Measurements from ENCODE around the gene PLXNA2. TPM values are rescaled to one million over a fixed set of nuclear protein-coding genes. Genes with fewer than 3 reads are reported as not detected.

PLXNA2 gene
- total RNA-seq, 1 experiment from 2014 or later = 8.7 TPM

DNA sequence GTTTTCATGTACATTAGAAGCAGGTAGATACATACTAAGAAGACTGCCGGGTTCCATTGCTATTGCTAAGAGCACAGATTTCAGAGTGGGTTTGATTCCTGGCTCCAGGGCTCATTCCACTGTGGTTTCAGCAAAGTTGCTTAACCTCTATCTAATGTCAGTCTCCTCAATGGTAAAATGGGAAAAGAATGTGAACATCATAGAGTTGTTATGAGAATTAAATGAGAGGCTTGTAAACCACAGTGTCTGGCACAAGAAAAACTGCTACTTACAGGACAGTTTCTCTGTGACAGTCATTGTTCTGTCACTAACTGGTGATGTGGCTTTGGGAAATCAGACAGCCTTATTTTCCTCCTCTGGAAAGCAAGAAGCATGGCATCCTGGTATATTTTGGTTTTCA is 10.7 kb upstream of the PLXNA2 start:
- peak in 1 of 2 experiments; percentile 77 for DNase-seq (ENCODE audit: low read depth in 1 of 2, low spot score in 2 of 2)
- Histone ChIP-seq H3K27ac (peak overlapping the region; percentile 68), H3K9me3 (replicated peaks) (no peaks in the 10 kb centered on the region), H3K4me3 (no peak overlapping the region), H3K36me3 (no peaks in the 10 kb centered on the region), H3K27me3 (replicated peaks) (no peaks in the 10 kb centered on the region), H3K4me1 (replicated peaks) (peaks cover 33% of the 10 kb centered on the region)

DNA sequence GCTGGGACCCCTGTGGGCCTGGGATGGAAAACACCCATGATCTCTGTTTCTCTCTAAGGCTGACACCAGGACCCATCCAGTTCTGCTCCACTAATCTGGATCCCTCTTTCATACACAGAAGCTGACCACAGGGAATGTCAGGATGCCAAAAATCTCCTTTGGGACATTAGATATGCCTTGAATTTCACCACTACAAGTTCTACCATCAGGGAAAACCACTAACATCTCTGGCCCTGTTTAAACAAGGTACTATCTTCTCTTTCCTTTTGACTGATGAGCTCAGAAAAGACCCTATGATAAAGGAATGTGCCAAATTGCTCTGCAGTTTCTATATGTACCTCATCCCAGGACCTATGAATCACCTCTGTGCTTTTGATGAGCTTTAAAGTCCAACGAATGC is 10.2 kb upstream of the PLXNA2 start:
- Histone ChIP-seq H3K4me3 (no peak overlapping the region), H3K27me3 (replicated peaks) (no peaks in the 10 kb centered on the region), H3K36me3 (no peaks in the 10 kb centered on the region), H3K9me3 (replicated peaks) (no peaks in the 10 kb centered on the region), H3K27ac (peak overlapping the region; percentile 68), H3K4me1 (replicated peaks) (peaks cover 33% of the 10 kb centered on the region)
- DNase-seq (ENCODE audit: low read depth in 1 of 2, low spot score in 2 of 2) = no peak

DNA sequence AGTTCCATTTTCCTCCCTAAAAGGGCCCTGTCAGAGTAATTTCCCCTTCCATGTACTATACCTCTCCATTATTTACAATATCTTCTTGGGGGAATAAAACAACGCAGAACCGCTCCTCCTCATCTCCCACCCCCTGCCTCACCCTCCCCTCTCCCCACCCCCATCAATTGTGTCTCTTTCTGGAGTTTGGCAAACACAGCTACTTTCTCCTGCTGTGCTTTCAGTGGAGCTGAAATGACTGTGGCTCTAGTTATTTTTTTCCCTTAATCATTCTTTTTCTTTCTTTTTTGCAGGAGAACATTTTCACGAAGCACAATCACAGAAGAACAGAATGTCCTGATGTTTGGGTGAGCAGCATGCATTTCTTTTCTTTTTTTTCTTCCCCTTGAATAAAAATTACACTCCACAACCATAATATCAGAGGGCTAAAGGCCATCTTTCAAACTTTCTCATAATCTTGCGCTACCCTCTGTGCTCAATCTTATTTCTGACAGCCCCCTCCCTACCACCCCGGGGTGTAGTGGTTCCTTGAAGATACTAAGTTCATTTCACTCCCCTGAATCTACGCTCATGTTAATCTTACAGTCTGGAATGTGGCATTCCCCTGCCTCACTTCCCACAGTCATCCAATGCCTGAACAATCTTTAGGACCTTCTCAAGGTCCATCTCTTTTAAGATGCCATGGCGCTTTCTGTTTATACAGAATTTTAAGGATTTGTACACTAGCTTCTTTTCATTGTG is 8.8 kb upstream of the PLXNA2 start:
- H3K27ac ChIP-seq = no peak overlapping the region
- DNase-seq (ENCODE audit: low read depth in 1 of 2, low spot score in 2 of 2) = no peak

DNA sequence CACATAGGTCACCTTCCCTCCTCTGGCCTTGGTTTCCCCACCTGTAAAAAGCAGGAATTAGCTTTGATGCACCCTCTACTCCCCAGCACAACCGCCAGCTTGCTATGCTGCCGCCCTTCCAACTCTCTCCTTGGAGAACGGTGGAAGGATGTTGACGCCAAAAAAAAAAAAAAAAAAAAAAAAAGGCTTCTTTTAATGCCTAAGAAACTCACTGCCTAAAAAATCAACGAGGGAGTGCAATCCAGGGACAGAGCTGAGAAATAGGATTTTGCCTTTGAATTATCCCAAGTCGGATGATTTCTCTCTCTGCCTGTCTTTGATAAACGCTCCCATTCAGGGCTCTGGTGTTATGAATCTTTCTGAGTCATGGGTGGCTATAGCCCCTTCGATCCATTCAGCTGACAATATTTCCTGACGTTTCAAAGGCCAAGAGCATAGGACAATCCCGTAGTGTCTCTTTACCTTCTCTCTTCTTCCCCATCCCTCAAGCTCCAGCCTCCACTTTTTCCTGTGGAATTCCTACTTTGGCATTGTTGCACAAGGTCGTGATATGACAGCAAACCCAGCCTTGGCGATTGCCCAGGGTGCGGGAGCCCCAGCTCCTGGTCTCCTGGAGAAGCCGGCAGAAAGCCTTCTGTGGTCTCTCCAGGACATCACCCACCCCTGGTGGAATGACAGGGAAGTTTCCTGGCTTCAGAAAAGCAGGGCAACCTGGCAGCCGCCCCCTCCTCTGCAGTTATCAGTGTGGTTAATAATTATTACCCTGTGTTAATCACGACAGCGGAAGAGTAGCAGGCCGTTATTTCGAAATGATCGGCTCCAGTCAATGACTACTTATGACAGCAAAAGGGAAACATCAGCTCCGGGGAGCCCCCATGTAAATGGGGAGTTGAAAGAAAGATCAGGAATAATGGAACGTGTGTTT is 8.0 kb upstream of the PLXNA2 start:
- H3K27me3 ChIP-seq (replicated peaks) = no peaks in the 10 kb centered on the region
- H3K4me1 ChIP-seq (replicated peaks) = peaks cover 33% of the 10 kb centered on the region
- H3K9me3 ChIP-seq (replicated peaks) = no peaks in the 10 kb centered on the region
- no peaks in the 10 kb centered on the region for H3K36me3 ChIP-seq
- no peak overlapping the region for H3K4me3 ChIP-seq
- DNase-seq (ENCODE audit: low read depth in 1 of 2, low spot score in 2 of 2) = no peak
- no peak overlapping the region for H3K27ac ChIP-seq

More for the DNA sequence above, 8.8 kb upstream of the PLXNA2 start:
- H3K36me3 ChIP-seq = no peaks in the 10 kb centered on the region
- H3K27me3 ChIP-seq (replicated peaks) = no peaks in the 10 kb centered on the region
- H3K9me3 ChIP-seq (replicated peaks) = no peaks in the 10 kb centered on the region
- peaks cover 33% of the 10 kb centered on the region for H3K4me1 ChIP-seq (replicated peaks)
- no peak overlapping the region for H3K4me3 ChIP-seq

DNA sequence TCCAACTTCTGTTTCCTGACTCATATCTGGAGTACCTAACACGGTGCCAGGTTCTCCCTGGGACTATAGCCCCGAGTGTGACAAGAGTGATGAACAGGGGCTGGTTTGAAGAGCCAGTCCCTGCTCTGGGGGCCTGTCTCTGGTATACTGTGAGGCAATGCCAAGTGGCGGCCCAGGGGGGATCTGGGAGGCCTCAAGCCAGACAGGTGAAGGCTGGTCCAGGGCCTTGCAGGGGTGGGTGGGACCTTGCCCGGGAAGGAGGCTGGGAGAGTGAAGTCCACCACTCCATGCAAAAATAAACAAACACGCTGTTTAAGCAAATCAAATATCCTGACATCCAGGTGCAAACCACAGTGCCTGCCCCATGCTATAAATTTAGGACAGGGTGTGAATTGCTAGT is 6.8 kb upstream of the PLXNA2 start:
- Histone ChIP-seq H3K27ac (no peak overlapping the region), H3K4me3 (no peak overlapping the region), H3K27me3 (replicated peaks) (no peaks in the 10 kb centered on the region), H3K36me3 (no peaks in the 10 kb centered on the region), H3K4me1 (replicated peaks) (peaks cover 22% of the 10 kb centered on the region), H3K9me3 (replicated peaks) (no peaks in the 10 kb centered on the region)
- no peak for DNase-seq (ENCODE audit: low read depth in 1 of 2, low spot score in 2 of 2)

DNA sequence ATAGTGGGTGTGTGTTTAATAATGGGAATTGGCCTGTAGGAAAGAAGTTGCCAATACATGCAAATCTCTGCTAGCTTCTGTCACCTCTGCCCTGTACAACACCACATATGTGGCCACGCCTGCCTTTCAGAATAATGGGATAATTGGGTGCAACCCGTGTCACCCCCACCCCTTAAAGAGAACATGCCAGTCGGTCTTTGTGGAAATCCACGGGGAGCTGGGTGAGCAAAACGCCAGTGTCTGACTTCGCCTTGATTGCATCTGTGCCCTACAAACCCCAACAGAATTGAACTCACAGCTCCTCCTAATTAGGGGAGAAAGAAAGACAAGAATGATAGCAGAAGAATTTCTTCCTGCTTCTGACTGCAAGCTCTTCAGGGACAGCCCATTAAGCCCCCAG is 6.4 kb upstream of the PLXNA2 start:
- Histone ChIP-seq H3K4me1 (replicated peaks) (peaks cover 19% of the 10 kb centered on the region), H3K27ac (no peak overlapping the region), H3K27me3 (replicated peaks) (no peaks in the 10 kb centered on the region), H3K36me3 (no peaks in the 10 kb centered on the region), H3K4me3 (no peak overlapping the region), H3K9me3 (replicated peaks) (no peaks in the 10 kb centered on the region)
- no peak for DNase-seq (ENCODE audit: low read depth in 1 of 2, low spot score in 2 of 2)

DNA sequence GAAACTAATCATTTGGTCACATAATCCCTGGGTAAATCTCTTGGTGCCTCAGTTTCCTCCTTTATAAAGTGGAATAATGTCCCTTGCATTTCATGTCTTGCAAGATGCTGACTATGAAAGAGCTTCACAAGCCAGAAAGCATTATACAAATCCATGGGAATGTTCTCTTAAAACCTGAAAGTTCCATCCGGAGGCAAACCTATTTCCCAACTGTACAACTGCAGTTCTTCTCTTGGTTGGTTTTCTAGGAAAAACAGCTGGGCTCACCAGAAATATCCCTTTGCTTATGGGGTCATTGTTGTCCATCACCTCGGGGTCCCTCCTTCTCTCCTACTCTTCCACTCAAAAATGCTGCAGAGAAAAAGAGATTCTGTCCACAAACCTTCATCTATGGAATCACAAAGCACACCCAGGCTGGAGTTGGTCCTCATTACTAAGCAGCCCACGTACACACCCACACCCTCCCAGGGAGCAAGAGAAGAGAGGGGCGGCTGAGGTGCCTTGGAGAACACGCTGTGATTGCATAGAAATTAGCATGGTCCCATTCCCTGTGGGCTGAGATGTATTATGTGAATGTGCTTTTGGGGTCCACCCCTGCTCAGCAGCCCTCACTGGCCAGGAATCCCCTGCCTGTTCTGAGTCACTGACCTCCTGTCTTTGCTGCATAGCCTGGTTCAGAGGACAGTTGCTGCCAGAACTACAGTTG is 5.0 kb upstream of the PLXNA2 start:
- DNase-seq (ENCODE audit: low read depth in 1 of 2, low spot score in 2 of 2) = no peak
- Histone ChIP-seq H3K4me3 (no peak overlapping the region), H3K9me3 (replicated peaks) (no peaks in the 10 kb centered on the region), H3K27me3 (replicated peaks) (no peaks in the 10 kb centered on the region), H3K27ac (no peak overlapping the region), H3K4me1 (replicated peaks) (peaks cover 14% of the 10 kb centered on the region), H3K36me3 (no peaks in the 10 kb centered on the region)

DNA sequence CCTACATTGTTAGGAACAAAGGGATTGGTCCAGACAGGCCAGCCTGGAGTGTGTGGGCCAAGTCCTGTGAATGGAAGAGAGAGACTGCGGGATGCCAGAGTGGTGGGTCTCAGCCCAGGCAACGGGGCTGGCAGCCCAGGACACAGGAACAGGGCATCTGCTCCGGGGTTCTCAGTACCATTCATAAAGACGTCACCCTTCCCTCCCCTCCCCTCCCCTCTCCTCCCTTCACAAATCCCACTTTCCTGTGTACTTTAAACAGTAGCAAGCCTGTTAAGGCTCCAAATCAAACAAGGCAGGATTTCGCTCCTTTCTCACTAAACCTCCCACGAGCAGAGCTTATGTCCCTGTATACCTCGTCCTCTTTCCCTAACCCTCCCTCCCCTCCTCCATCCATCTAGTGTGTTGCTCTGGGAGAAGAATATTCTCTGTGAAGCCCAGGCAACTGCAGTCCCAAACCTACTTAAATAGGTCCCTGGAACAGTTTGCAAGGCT is 4.2 kb upstream of the PLXNA2 start:
- no peak for DNase-seq (ENCODE audit: low read depth in 1 of 2, low spot score in 2 of 2)
- H3K27me3 ChIP-seq (replicated peaks) = no peaks in the 10 kb centered on the region
- H3K4me1 ChIP-seq (replicated peaks) = peaks cover 11% of the 10 kb centered on the region
- no peak overlapping the region for H3K27ac ChIP-seq
- H3K9me3 ChIP-seq (replicated peaks) = no peaks in the 10 kb centered on the region
- H3K36me3 ChIP-seq = peaks cover 2% of the 10 kb centered on the region; the same call in 1 of the 2 replicates
- H3K4me3 ChIP-seq = no peak overlapping the region

DNA sequence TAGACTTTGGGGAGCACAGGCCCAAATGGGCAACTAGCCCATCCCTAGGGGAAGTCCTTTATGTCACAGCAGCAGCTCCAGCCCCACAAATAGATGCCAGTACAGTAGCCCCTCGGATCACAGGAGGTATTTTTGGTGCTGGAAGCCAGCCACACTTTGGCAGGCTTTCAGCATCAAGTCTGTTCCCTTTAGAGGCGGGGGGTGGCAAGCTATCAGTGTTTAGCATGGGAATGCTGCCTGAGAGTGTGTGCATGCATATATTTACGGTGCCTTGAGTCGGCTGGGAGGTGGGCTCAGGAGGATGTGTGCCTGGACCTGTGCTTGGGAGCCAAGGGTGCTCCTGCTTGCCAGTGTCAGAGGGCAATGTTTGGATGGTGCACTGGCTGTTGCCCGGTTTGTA is 3.5 kb upstream of the PLXNA2 start:
- Histone ChIP-seq H3K4me3 (no peak overlapping the region), H3K9me3 (replicated peaks) (no peaks in the 10 kb centered on the region), H3K27me3 (replicated peaks) (no peaks in the 10 kb centered on the region), H3K4me1 (replicated peaks) (peaks cover 15% of the 10 kb centered on the region), H3K27ac (no peak overlapping the region), H3K36me3 (peaks cover 4% of the 10 kb centered on the region; the same call in 1 of the 2 replicates)
- no peak for DNase-seq (ENCODE audit: low read depth in 1 of 2, low spot score in 2 of 2)

DNA sequence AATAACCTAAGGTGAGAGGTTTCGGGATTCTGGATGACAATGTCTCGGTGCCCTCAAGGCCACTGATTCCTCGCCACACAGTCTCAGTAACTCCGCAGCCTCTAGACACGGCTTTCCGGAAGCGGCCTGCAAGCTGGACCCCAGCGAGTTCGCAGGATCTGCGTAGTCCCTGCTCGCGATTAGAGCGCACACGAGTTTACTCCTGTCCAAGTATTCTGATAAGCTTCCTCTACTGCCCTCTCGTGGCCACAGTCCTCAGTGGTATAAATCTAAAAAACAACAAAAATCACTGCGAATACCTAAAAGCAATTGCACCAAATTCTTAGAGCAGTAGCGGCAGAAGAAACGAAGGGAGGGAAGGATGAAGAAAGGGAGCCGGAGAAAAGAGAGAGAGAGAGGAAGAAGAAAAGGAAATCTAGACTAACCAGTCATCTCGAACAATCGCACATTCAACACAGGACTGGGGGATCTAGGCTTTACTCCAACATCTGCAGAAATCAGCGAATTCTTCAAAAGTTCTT is 1.1 kb upstream of the PLXNA2 start:
- H3K4me3 ChIP-seq = peak overlapping the region; percentile 80
- no peaks in the 10 kb centered on the region for H3K9me3 ChIP-seq (replicated peaks)

DNA sequence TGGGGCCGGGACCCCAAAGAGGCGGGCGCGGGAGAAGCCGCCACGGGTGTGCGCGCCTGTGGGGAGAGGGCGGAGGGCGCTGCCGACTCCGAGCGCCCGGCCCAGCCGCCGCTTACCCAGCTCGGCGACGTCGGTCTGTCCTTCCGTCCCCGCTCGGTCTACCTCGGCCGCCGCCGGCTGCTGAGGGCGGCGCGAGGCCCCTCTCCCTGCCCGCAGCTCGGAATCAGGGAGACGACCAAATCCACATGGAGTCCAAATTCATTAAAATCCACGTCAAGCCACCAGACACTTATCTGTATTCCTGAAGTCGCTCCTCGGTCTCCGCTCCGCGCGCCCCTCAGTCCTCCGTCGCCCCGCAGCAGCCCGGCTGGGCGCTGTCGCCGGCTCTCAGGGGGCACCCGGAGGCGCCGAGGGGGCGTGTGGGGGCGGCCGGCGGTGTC is 637 bp downstream of the PLXNA2 start:
- H3K4me1 ChIP-seq (replicated peaks) = peaks cover 36% of the 10 kb centered on the region
- H3K36me3 ChIP-seq = peaks cover 14% of the 10 kb centered on the region
- no peaks in the 10 kb centered on the region for H3K27me3 ChIP-seq (replicated peaks)
- peak in 1 of 2 experiments; percentile 69 for DNase-seq (ENCODE audit: low read depth in 1 of 2, low spot score in 2 of 2)
- no peaks in the 10 kb centered on the region for H3K9me3 ChIP-seq (replicated peaks)
- peak overlapping the region; percentile 80 for H3K4me3 ChIP-seq
- peak overlapping the region; percentile 56 for H3K27ac ChIP-seq

More for the DNA sequence above, 1.1 kb upstream of the PLXNA2 start:
- peaks cover 24% of the 10 kb centered on the region for H3K4me1 ChIP-seq (replicated peaks)
- H3K27ac ChIP-seq = no peak overlapping the region
- no peaks in the 10 kb centered on the region for H3K27me3 ChIP-seq (replicated peaks)
- H3K36me3 ChIP-seq = peaks cover 11% of the 10 kb centered on the region
- DNase-seq (ENCODE audit: low read depth in 1 of 2, low spot score in 2 of 2) = peak; percentile 86 to 94

DNA sequence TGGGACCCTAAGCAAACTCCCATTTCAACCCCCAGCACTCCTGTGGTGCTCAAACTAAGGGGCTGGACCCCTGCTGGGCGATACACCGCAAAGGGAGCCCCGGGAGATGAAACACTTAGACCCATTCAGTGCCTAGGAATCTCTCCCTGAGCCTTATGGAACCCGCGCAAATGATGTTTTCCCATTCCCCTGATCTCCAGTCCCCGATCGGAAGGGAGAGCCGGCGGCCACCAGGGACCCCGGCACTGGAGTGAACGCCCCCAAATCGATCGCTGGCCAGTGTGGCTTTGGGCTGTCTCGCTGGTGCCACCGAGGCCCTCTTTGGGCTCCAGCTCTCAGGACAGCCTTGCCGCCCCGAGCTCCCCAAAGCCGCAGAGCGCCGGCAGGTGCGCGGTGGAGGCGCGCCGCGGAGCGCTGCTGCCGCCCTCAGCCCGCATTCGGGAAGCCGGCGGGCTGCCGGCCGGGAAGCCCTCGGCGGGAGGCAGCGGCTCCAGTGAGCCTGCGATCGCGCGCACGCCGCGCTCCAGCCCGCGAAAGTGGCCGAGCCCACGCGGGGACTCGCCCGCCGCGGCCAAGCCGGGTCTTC is 1.1 kb downstream of the PLXNA2 start:
- peak in 1 of 2 experiments; percentile 62 for DNase-seq (ENCODE audit: low read depth in 1 of 2, low spot score in 2 of 2)
- Histone ChIP-seq H3K4me1 (replicated peaks) (peaks cover 36% of the 10 kb centered on the region), H3K27ac (no peak overlapping the region), H3K36me3 (peaks cover 19% of the 10 kb centered on the region), H3K4me3 (peak overlapping the region; percentile 80), H3K27me3 (replicated peaks) (no peaks in the 10 kb centered on the region), H3K9me3 (replicated peaks) (no peaks in the 10 kb centered on the region)

DNA sequence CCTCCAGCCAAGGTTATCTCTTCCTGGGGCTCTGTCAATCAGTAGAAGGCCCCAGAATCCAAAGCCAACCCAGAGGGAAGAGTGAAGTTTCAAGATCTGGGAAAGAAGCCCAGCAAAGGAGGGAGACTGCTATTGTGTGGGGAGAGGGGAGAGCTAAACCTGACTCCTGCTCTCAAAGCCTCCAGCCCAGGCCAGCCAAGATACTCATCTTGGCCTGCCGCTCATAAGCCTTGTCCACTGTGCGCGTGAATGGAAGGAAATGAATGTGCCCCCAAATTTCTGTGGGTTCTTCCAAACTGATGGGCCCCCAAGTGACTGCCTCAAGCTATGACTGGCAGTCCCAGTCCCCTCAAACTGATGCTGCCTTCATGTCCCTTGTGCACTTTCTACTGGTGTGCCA is 2.0 kb downstream of the PLXNA2 start:
- Histone ChIP-seq H3K27ac (no peak overlapping the region), H3K36me3 (peaks cover 25% of the 10 kb centered on the region), H3K27me3 (replicated peaks) (no peaks in the 10 kb centered on the region), H3K4me3 (peak overlapping the region; percentile 80), H3K9me3 (replicated peaks) (no peaks in the 10 kb centered on the region), H3K4me1 (replicated peaks) (peaks cover 39% of the 10 kb centered on the region)
- DNase-seq (ENCODE audit: low read depth in 1 of 2, low spot score in 2 of 2) = no peak

Measured in SJSA1 (cell line).